CD4-positive, alpha-beta T cell (primary cell): ENCODE measurements around the gene OXCT1. TPM values are rescaled to one million over a fixed set of nuclear protein-coding genes. Genes with fewer than 3 reads are reported as not detected.

Source experiments
- ATAC-seq: fragments of 200-7000 bp; cut with Tn5 transposase; one replicate; pipeline ENCODE4 v1.10.0; 2022; ENCODE audit warnings: mild to moderate bottlenecking; ENCODE audit not compliant: poor library complexity
- CTCF ChIA-PET: fragments of 350-600 bp; sonication (Branson Sonifier 250); formaldehyde crosslinking; loops from one replicate; lab custom pipeline; 2021; ENCODE audit warnings: antibody characterized with exemption, inconsistent platforms; lab: Charles Lee
- POLR2A ChIA-PET: fragments of 350-600 bp; sonication (Branson Sonifier 250); formaldehyde crosslinking; loops from one replicate; lab custom pipeline; 2021; ENCODE audit warnings: antibody characterized with exemption, inconsistent platforms; lab: Charles Lee
- DNase-seq, 14 experiments: peaks; one replicate each; pipeline ENCODE4 v3.0.0-alpha.2; 2013 to 2020; ENCODE audit warnings: mixed read lengths in 2 of 14
- H3K27ac ChIP-seq, 2 donors: one replicate each; pipeline versions ENCODE4 v1.5.1 to v1.7.0; 2013; ENCODE audit warnings: low read length in 2 of 2, low read depth in 1 of 2, mild to moderate bottlenecking in 1 of 2
- H3K27me3 ChIP-seq, 2 experiments: 1 replicate in 1 of 2; 2 replicates in 1 of 2; pipeline versions ENCODE4 v1.6.1 to v1.7.0; 2013; ENCODE audit warnings: low read length in 2 of 2, control low read depth in 1 of 2, mild to moderate bottlenecking in 1 of 2, moderate library complexity in 1 of 2; ENCODE audit not compliant: insufficient read depth in 2 of 2, control insufficient read depth in 1 of 2
- H3K36me3 ChIP-seq: one replicate; pipeline ENCODE4 v1.6.1; 2013; ENCODE audit warnings: low read length, control low read depth; ENCODE audit not compliant: insufficient read depth
- H3K4me1 ChIP-seq: one replicate; pipeline ENCODE4 v1.6.1; 2013; ENCODE audit warnings: low read length, control low read depth; ENCODE audit not compliant: insufficient read depth
- H3K4me3 ChIP-seq: one replicate; pipeline ENCODE4 v1.5.1; 2013; ENCODE audit warnings: mild to moderate bottlenecking, low read length, moderate library complexity
- H3K9me3 ChIP-seq, 2 experiments: 1 replicate in 1 of 2; 2 replicates in 1 of 2; pipeline versions ENCODE4 v1.6.1 to v1.7.0; 2013; ENCODE audit warnings: low read length in 2 of 2, mild to moderate bottlenecking in 2 of 2, control low read depth in 1 of 2, moderate library complexity in 1 of 2; ENCODE audit not compliant: control insufficient read depth in 1 of 2, insufficient read depth in 1 of 2
- H3K27ac Mint-ChIP-seq: one replicate; pipeline ENCODE4 v1.8.0; 2020; ENCODE audit warnings: mixed read lengths
- H3K27me3 Mint-ChIP-seq: one replicate; pipeline ENCODE4 v1.8.0; 2021; ENCODE audit warnings: mixed read lengths
- H3K36me3 Mint-ChIP-seq: one replicate; pipeline ENCODE4 v1.8.0; 2021; ENCODE audit warnings: low read depth, mixed read lengths
- H3K4me1 Mint-ChIP-seq: one replicate; pipeline ENCODE4 v1.8.0; 2021; ENCODE audit warnings: low read depth, mixed read lengths
- H3K4me3 Mint-ChIP-seq: one replicate; pipeline ENCODE4 v1.8.0; 2020; ENCODE audit warnings: mild to moderate bottlenecking, mixed read lengths
- H3K9me3 Mint-ChIP-seq: one replicate; pipeline ENCODE4 v1.8.0; 2020; ENCODE audit warnings: mixed read lengths
- intact Hi-C, 2 experiments: fragments of 100-400 bp; cut with DNase I in 1 of 2; cut with micrococcal nuclease in 1 of 2; formaldehyde crosslinking; loops; one replicate each; pipeline versions ENCODE4 v1.15.1 to v1.9.0; 2023 to 2025; cut with DNase I, micrococcal nuclease
- total RNA-seq, 174 experiments: library from RNA in 2 of 174; stranded (reverse) in 2 of 174; gene quantifications; one replicate each; pipeline ENCODE4 v1.2.3 and lab custom pipeline; 2021 to 2026
- TF ChIP-seq, protein P1 (sequence below): fragments of 200-600 bp; IDR thresholded peaks from one replicate; pipeline ENCODE4 v1.8.0; 2022; ENCODE audit warnings: antibody characterized with exemption, mild to moderate bottlenecking

OXCT1 gene
- total RNA-seq, 2 experiments from 2014 or later = 14.7 to 15.3 TPM

DNA sequence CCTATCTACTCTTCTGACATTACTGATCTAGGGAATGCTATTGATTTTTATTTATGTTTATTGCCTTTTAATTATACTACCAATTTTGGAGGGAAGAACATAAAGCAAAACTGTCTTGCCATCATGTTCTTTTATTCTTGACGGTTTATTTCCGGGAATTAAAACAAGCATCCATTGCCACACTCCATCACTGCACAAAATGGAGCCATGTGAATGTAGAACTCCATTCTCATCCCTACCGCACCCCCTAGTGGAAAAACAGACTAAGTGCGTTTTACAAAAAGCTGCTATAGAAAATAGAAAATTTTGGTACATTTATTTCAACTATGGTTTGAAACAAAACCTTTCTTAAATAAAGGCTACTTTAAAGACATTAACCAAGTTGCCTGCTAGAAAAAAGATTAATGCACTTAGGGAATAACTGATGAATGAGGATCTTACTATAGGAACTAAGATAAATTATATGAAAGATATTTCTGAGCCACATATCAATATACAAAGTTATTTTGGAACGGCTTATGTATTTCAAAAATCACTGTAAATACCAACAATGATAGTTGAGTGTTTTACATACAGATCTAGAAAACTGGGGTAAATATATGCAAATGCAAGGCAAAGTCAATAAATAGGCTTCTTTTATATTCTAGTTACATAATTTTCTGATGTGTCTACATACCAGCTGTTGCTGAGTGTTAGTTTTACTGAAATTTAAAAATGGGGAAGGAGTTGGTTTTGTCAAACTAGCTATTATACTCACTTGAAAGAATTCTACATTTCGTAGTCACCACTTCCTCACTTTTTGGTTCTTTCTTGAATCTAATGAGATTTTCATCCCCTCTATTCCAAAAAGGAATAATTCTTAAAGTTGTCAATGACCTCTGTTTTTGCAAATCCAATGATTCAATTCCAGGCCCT lies 26.5 kb downstream of the OXCT1 start:
- H3K4me1 ChIP-seq = no peaks in the 10 kb centered on the region
- H3K36me3 ChIP-seq = peaks cover 33% of the 10 kb centered on the region
- Mint-ChIP-seq H3K27me3 (no peaks in the 10 kb centered on the region), H3K36me3 (peaks cover 19% of the 10 kb centered on the region), H3K4me1 (peaks cover 9% of the 10 kb centered on the region), H3K27ac (no peak overlapping the region), H3K4me3 (no peak overlapping the region), H3K9me3 (no peaks in the 10 kb centered on the region)
- ChIA-PET POLR2A (no interaction called here), CTCF (interaction anchor here (0.6 to 1.9 kb wide), 10 partner anchors 9 to 214 kb away, joined by 3 to 10 read pairs (median 4); partner anchors contain the start of gene RIMOC1)
- no peaks in the 10 kb centered on the region for H3K27me3 ChIP-seq
- no peak overlapping the region for H3K4me3 ChIP-seq
- intact Hi-C loops = loop anchor here in 1 of 2 experiments (10.0 kb wide), 1 partner anchor 569 kb away; no protein-coding TSS in a partner anchor
- TF ChIP-seq, protein P1, sequence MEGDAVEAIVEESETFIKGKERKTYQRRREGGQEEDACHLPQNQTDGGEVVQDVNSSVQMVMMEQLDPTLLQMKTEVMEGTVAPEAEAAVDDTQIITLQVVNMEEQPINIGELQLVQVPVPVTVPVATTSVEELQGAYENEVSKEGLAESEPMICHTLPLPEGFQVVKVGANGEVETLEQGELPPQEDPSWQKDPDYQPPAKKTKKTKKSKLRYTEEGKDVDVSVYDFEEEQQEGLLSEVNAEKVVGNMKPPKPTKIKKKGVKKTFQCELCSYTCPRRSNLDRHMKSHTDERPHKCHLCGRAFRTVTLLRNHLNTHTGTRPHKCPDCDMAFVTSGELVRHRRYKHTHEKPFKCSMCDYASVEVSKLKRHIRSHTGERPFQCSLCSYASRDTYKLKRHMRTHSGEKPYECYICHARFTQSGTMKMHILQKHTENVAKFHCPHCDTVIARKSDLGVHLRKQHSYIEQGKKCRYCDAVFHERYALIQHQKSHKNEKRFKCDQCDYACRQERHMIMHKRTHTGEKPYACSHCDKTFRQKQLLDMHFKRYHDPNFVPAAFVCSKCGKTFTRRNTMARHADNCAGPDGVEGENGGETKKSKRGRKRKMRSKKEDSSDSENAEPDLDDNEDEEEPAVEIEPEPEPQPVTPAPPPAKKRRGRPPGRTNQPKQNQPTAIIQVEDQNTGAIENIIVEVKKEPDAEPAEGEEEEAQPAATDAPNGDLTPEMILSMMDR = peak; percentile 70
- H3K9me3 ChIP-seq = no peaks in the 10 kb centered on the region
- DNase-seq (peak in 4 of 14 experiments; percentile 33 to 62 (median 58)), ATAC-seq (peak; percentile 67)
- H3K27ac ChIP-seq = no peak overlapping the region

DNA sequence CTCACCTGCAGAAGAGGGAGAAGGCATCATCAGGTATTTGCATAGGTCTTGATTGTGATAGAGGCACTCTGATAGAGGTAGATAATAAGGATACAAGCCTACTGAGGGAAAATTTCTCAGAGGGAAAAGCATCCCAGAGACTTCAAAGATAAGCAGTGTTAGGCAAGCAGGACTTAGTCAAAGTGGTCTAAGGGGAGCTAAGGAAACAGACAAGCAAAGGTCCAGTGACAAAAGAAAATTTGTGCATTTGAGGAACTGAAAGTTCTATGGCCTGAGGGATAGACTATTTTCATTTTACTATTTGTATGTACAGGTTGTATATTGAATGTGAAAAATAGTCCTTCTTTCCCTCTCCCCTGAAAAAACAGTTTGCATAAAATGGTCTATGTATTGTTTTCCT lies 27.4 kb downstream of the OXCT1 start:
- DNase-seq (no peak), ATAC-seq (no peak)
- no peaks in the 10 kb centered on the region for H3K4me1 ChIP-seq
- peaks cover 27% of the 10 kb centered on the region for H3K36me3 Mint-ChIP-seq
- H3K4me3 ChIP-seq = no peak overlapping the region
- H3K36me3 ChIP-seq = peaks cover 35% of the 10 kb centered on the region
- ChIA-PET CTCF (interaction anchor here (1.2 to 1.9 kb wide), 6 partner anchors 8 to 215 kb away, joined by 3 to 10 read pairs (median 4); no protein-coding TSS in a partner anchor), POLR2A (no interaction called here)
- no peaks in the 10 kb centered on the region for H3K9me3 ChIP-seq
- H3K4me3 Mint-ChIP-seq = no peak overlapping the region
- TF ChIP-seq, protein P1 = no peak
- no peaks in the 10 kb centered on the region for H3K9me3 Mint-ChIP-seq
- no peaks in the 10 kb centered on the region for H3K27me3 Mint-ChIP-seq
- intact Hi-C loops = loop anchor here in 1 of 2 experiments (10.0 kb wide), 1 partner anchor 568 kb away; no protein-coding TSS in a partner anchor
- H3K4me1 Mint-ChIP-seq = peaks cover 9% of the 10 kb centered on the region
- H3K27ac Mint-ChIP-seq = no peak overlapping the region
- no peak overlapping the region for H3K27ac ChIP-seq
- no peaks in the 10 kb centered on the region for H3K27me3 ChIP-seq

DNA sequence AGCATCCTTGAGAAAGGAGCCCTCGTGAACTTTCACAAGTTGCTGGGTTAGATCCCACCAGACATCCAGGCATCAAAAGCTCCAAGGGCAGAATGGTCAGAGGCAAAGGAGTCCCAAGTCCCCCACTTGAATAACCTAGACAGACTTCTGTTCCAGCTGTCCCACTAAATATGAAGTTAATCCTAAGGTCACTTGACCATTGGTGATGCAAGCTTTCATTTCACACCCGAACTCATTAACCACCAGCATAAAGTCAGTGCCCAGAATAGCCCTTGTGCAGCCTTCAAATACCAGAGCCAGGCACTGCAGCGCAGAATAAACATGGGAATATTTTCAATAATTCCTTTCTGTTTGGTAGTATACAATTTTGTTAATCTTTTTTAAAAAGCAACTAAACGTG lies 28.9 kb downstream of the OXCT1 start:
- TF ChIP-seq, protein P1 = no peak
- Mint-ChIP-seq H3K27ac (no peak overlapping the region), H3K4me3 (no peak overlapping the region), H3K9me3 (no peaks in the 10 kb centered on the region), H3K36me3 (peaks cover 40% of the 10 kb centered on the region), H3K27me3 (no peaks in the 10 kb centered on the region), H3K4me1 (peaks cover 18% of the 10 kb centered on the region)
- Histone ChIP-seq H3K36me3 (peaks cover 35% of the 10 kb centered on the region), H3K27me3 (no peaks in the 10 kb centered on the region), H3K4me3 (no peak overlapping the region), H3K27ac (no peak overlapping the region), H3K4me1 (no peaks in the 10 kb centered on the region), H3K9me3 (no peaks in the 10 kb centered on the region)
- ATAC-seq = no peak
- intact Hi-C loops = loop anchor here in 1 of 2 experiments (10.0 kb wide), 1 partner anchor 567 kb away; no protein-coding TSS in a partner anchor
- ChIA-PET POLR2A (no interaction called here), CTCF (interaction anchor here (2.0 kb wide), 1 partner anchor 15 kb away, joined by 6 read pairs; no protein-coding TSS in a partner anchor)
- DNase-seq = no peak
